C4-2B (cell line): Measurements from ENCODE around the gene CAB39.

Source experiments
- CTCF ChIP-seq: fragments of 450-650 bp; conservative IDR thresholded peaks from 2 replicates; pipeline ENCODE4 v1.5.1; 2017; ENCODE audit warnings: mild to moderate bottlenecking
- ZFX ChIP-seq: fragments of 450-650 bp; IDR thresholded peaks from 2 replicates; pipeline ENCODE4 v1.6.1; 2017

- TF ChIP-seq CTCF = no peak
- TF ChIP-seq ZFX = no peak
Observed at GRCh38 chr2:230784795-230785194, 72.2 kb downstream of the CAB39 start.
